GM18907 (cell line): ENCODE measurements around the gene ASPDH.
"Not testable (repeated sequence)": the region's sequence is repeated elsewhere in the genome, so short reads cannot be mapped to it uniquely, and the experiment has no call there.

Source experiments
- ATAC-seq: cut with Tn5 transposase; IDR thresholded peaks from one replicate; pipeline ENCODE4 v1.9.1; 2021; ENCODE audit warnings: mild to moderate bottlenecking, moderate library complexity; ENCODE audit not compliant: unreplicated experiment

The ASPDH gene

DNA sequence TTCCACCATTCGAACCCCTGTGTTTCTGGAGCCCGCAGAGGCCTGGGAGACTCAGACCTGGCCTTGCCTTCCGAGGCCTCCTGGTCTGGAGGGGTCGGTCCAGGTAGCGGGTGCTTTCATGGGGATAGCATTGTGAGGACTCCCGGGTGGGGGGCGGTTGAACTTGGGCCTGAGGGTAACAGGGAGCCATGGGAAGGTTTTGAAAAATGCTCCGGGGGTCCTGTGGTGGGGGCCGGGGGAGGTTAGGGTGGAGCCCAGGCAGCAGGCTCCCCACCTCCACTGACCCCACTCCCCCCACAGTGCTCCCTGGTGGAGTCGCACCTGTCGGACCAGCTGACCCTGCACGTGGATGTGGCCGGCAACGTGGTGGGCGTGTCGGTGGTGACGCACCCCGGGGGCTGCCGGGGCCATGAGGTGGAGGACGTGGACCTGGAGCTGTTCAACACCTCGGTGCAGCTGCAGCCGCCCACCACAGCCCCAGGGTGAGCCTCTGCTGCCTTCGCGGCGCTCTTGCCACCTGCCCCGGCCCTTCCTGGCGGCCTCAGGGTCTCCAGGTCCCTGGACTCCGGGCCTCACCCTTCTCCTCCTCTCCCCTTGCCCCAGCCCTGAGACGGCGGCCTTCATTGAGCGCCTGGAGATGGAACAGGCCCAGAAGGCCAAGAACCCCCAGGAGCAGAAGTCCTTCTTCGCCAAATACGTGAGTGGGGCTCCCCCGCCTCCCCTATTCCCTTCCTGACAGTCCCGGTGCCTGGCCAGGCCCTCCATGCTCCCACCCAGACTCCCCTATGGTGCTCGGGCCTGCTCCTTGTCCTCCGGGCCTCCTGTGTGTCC, 33.2 kb downstream of the ASPDH start:
- ATAC-seq, result no peak

DNA sequence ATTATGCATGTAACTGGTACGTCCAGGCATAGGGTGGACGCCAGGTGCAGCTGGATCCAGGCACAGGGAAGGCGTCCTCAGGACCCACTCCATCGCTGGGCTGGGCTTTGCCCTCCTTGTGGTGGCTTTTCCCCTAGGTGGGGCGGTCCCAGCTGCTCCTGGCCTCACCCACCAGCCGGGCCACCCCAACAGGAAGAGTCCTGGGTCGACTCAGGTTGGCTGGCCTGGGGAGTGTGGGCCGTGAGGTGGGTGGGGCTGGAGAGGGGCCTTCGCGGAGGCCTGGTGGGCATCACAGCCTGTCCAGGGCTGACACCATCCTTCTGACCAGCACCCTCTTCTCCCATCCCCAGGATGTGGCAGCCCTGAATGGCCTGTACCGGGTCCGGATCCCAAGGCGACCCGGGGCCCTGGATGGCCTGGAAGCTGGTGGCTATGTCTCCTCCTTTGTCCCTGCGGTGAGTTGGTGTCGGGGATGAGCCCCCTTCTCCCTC, 33.9 kb downstream of the ASPDH start:
- ATAC-seq, result no peak

DNA sequence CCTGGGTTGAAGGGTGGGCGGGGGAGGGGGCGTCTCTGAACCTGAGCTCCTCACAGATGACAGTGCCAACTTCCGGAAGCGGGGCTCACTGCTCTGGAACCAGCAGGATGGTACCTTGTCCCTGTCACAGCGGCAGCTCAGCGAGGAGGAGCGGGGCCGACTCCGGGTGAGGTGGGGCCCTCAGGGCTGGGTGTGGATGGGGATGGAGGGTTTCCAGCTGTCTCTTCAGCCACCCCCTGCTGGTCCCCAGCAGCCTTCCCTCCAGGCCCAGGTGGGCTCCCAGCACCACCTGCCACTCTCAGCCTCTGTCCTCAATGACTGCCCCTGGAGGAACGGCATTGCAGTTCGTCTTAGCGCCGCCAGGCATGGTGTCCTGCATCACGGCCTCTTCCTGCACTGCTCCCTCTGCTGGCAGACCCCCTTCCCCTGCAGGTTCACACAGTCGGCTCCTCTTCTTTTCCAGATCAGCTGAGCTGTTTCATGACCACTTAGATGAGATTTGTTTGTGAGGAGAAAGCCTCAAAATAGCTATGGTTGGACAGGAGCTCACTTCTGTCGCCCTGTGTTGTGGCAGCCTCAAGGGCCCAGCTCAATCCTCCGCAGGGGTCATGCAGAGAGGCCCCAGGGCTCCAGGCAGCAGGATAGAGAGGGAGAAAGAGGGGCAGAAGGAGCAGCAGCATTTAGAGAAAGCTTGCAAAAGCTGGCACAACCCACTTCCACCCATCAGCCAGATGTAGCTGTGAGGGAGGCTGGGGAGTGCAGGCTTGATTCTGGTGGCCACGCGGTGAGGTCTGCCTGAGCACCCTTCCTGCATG, 34.6 kb downstream of the ASPDH start:
- no peak for ATAC-seq

DNA sequence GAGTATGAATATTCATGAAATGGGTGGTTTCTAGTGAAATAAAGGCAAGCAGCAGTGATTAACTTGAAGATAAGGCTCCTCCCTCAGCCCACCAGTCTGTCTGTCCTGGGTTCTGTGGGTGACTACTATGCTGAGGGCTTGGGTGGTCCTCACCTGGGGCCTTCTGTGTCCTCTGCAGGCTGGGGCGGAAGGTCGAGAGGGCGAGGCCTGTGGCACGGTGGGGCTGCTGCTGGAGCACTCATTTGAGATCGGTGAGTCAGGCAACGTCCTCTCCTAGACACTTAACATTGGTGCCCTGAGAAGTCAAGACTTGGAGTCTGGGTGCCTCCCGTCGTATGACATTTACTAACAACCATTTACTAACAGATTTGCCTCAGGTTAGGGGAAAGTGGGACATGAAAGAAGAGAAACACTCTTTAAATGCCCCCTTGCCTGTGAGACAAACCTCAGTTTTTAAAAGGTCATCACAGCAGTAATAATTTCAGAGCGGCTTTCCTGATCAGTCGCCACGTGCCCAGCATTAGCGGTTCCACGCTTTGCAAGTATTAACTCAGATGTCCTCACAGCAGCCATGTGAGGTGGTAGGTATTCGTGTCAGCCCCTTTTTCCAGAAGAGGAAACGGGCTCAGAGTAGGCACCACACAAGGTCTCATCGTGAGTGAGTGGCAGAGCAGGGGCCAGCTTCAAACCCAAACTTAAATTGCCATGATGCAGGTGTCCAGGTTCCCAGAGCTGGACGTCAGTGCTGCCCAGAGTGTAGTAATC, 35.8 kb downstream of the ASPDH start:
- no peak for ATAC-seq

DNA sequence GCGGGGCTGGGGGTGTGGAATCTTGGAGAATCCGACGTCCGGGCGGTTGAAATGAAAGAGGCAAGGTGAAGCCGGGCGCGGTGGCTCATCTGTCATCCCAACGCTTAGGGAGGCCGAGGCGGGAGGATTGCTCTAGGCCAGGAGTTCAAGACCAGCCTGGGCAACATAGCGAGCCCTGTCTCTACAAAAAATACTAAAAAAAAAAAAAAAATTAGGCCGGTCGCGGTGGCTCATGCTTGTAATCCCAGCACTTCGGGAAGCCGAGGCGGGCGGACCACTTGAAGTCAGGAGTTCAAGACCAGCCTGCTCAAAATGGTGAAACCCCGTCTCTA, 36.8 kb downstream of the ASPDH start:
- no peak for ATAC-seq

DNA sequence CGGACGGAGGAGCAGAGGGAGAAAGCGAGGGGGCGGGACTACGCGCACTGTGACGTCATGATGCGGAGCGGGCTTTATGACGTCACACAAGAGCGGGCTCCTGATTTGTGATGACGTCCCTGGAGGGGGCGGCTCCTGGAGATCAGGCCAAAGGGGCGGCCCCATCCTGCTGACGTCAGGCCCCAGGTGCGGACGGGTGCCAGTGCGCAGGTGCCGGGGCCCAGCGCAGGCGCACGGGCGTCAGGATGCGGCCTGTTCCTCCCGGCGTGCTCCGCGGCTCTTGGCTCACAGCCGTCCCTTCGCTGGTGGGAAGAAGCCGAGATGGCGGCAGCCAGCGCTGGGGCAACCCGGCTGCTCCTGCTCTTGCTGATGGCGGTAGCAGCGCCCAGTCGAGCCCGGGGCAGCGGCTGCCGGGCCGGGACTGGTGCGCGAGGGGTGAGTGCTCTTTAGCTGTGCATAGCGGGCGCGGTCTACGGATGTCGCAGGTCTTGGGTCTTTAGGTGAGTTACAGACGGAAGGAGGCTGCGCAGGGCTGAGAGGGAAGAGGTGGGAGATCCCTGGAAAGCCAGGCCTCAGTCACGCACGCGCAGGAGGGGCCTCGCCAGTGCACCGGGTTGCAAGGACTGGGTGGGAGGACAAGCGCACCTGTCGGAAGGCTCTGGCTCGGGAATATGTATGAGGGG, 37.3 kb downstream of the ASPDH start, which contains the start of the genes EMC10 and GARIN5A:
EMC10 (plus strand) TSS at position 284 of the 683 bp plus-strand sequence; CDS start at position 322, 38 bp downstream.
GARIN5A (minus strand) TSS at position 625 of the 683 bp plus-strand sequence; CDS start at position 165, 460 bp downstream.
- ATAC-seq, result peak; percentile 75

DNA sequence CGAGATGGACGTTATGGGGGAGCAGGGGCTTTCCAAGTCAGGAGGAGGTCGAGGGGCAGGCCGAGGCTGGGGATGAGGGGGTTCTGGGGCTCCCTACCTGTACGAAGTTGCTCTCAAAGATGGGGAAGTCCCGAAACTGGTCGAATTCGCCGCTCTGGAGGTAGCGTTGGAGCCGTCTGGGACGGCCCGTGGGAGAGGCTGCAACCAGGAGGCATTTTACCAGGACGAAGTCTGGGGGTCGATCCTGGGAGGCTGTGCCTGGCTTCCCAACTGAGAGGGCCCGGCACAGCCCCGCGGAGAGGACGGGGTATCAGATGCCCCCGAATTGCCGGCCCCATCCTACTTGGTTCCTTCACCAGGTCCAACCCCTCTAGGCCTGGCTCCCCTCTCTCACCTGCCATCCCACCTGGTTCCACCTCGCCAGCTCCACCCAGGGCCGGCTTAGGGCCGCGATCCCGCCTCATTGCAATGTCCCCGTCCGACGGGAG, 37.9 kb downstream of the ASPDH start:
- peak; percentile 7 for ATAC-seq

DNA sequence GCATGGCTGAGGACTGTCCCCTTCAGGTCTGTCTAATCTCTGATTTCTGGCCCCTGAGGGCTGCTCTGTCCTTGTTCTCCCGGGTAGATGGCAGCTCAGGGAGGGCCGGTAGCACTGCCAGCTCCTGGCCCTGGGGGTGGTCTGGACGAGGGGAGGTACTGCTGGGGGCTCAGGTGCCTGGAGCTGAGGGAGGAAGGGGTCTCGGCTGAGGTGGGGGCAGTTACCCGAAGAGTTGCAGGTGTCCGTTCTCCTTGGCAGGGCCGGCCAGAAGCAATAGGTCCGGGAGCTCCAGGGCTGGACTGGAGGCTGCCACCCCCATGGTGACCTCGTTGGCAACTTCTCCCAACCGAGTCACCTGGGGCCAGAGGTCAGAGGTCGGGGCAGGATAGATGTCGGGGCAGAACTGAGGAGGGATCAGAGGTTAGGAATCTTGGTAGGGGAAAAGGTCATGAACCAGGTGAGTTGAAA, 38.6 kb downstream of the ASPDH start:
- ATAC-seq, result no peak

DNA sequence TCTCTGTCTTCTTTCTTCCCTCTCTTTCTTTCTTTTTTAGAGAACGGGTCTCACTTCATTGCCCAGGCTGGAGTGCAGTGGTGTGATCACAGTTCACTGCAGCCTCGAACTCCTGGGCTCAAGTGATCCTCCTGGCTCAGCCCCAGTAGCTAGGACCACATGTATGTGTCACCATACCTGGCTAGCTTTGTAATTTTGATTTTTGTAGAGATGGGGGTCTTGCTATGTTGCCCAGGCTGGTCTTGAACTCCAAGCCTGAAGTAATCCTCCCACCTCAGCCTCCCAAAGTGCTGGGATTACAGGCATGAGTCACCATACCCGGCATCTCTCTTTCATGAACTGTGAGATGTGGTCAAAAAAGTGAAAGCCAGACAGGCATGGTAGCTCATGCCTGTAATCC, 40.4 kb downstream of the ASPDH start:
- not testable (repeated sequence) for ATAC-seq

DNA sequence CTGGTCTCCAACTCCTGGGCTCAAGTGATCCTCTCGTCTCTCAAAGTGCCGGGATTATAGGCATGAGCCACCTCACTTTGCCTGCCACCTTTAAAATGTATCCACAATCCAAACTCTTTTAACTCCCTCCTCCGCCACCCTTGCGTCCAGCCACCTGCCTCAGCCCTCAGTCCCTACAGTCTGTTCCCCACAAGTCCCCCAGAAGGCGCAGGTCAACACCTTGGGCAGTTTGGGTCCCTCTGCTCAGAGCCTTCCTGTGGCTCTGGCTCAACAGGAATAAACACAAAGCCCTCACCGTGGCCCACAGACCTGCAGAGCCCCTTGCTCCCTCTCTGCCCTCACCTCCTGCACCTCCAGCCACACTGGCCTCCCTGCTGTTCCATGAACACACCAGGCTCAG, 44.9 kb downstream of the ASPDH start:
- ATAC-seq, result no peak

DNA sequence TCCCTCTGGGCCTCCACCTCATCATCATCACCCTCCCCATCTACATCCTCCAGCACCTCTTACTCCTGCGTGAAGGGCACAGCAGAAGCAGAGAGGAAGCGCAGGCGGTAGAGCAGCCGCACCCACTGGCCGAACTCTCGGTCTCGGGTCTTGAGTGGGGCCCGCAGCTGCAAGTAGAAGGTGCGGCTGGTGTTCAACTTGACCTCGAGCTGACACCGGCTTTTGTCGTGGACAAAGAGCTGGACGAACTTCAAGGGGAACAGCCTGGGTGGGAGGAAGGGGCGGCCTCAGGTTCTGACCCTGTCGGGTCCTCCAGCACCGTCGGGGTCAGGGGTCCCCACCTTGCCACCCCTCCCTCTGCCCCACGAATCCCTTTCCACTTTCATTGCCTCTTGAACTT, 46.1 kb downstream of the ASPDH start:
- no peak for ATAC-seq

DNA sequence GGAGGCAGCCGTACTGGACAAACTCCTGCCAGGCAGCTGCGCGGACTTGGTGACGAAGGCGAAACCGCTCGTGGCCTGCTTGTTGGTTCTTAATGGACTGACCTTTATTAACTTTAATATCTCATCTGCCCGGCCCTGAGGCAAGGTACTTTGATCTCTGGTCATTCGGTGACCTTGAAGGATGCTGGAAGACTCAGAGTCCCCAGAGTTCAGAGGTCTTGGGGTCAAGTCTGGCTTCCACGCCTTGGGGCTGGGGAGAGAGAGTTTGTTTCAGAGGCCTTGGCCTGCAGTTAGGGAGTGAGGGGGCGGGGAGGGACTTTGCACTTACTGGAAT, 47.0 kb downstream of the ASPDH start:
- ATAC-seq, result no peak

DNA sequence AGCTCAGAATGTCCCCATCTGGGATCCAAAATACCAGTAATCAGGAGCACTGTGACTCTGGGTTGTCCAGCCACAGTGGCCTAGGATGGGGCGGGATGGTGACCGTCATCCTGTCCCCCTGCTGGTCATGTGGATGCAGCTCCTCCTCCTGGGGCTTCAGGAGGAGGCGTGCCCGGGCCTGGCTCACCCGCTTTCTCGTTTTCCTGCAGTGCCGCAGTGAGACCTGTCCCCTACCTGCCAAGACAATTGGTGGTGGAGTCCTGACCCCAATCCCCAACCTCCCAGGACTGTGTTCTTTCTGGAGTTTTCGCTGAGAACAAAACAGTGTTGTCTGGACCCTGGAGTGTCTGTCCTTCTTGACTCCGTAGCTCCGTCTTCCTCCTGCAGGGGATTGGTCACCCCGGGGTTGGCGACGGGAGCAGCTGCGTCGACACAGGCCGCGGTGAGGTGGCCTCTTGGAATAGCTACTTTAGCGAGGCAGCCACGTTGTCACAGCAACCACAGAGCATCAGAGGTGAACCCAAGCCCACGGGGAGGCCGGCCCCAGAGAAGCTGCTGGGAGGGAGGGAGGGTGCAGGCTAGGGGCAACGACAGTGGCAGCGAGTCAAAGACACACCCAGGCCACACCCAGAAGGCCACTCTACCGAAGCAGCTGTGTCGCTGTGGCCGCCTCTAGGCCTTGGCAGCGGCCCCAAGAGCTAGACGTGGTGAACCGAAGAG, 47.6 kb downstream of the ASPDH start:
- ATAC-seq, result no peak

DNA sequence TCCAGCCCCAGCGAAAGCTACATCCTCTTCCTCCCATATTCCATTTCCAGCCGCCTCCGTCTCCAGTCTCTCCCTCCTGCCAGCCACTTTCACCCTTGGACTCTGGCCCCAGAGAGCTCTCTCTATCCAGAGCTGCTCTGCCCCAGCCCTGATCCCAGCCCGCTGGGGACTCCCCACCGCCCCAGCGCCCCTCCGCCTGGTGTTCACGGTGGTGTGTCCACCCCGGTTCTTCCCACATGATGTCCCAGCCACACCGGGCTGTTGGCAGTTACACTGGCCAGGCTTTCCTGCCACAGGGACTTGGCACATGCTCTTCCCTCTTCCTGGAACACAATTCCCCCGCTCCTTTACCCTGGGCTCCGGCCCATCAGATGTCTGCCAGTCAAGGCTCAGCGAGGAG, 48.7 kb downstream of the ASPDH start:
- no peak for ATAC-seq

DNA sequence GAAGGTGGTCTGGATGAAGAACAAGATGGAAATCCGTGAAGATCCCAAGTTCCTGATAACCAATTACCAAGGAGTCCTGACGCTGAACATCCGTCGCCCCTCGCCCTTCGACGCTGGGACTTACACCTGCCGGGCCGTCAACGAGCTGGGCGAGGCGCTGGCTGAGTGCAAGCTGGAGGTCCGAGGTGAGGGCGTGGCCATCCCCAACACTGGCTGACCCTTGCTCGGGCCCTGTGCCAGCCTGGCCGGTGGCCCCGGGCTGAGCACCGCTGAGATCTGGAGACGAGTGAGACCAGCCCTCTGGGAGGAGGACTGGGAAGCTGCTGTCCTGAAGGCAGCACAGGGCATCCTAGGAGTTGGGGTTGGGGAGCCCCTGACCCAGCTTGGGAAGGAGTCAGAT, 49.4 kb downstream of the ASPDH start:
- ATAC-seq, result no peak

DNA sequence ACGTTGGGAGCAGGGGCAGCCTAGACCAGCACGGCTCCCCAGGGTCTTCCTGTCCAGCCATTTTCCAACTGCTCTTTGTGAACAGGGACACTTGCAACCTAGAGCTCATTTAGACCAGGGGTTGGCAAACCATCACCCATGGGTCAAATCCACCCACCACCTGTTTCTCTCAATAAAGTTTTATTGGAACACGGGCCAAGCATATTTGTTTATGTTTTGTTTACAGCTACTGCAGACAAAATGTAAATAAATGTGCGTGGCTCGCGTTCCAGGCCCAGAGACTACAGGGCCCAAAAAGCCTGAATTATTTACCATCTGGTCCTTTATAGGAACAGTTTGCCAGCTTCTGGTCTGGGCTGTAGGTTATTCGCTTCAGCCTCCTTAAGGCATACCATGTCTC, 50.7 kb downstream of the ASPDH start:
- no peak for ATAC-seq
